Stimulated activated CD8-positive, alpha-beta memory T cell treated with anti-CD3 and anti-CD28 coated beads, Interleukin-7, amount 100 ng/mL, for 1 hour (primary cell): ENCODE data around the gene CLSTN2.

Experiments used
- DNase-seq, 2 donors: peaks; one replicate each; pipeline ENCODE4 v3.0.0-alpha.2; 2020; ENCODE audit warnings: low read depth in 2 of 2

CLSTN2 gene

GRCh38 chr3:140501061-140501769, 566.2 kb downstream of the CLSTN2 start:
- DNase-seq: no peak

GRCh38 chr3:140501770-140502364, 566.9 kb downstream of the CLSTN2 start:
- DNase-seq: no peak

GRCh38 chr3:140505213-140505612, 570.2 kb downstream of the CLSTN2 start:
- DNase-seq: no peak

GRCh38 chr3:140505876-140506275, 570.9 kb downstream of the CLSTN2 start:
- DNase-seq: no peak

GRCh38 chr3:140508550-140508949, 573.6 kb downstream of the CLSTN2 start:
- DNase-seq: no peak

- no peak for DNase-seq
Observed at GRCh38 chr3:140509534-140509933, 574.5 kb downstream of the CLSTN2 start.

GRCh38 chr3:140510303-140510861, 575.4 kb downstream of the CLSTN2 start:
- DNase-seq: no peak

GRCh38 chr3:140521751-140522445, 586.9 kb downstream of the CLSTN2 start:
- no peak for DNase-seq

GRCh38 chr3:140522653-140523380, 587.8 kb downstream of the CLSTN2 start:
- no peak for DNase-seq

- DNase-seq: no peak
Observed at GRCh38 chr3:140523600-140523999, 588.6 kb downstream of the CLSTN2 start.

- DNase-seq: no peak
Observed at GRCh38 chr3:140527156-140527555, 592.2 kb downstream of the CLSTN2 start.

- DNase-seq: no peak
Observed at GRCh38 chr3:140529096-140529495, 594.1 kb downstream of the CLSTN2 start.

- DNase-seq: no peak
Observed at GRCh38 chr3:140529558-140529957, 594.6 kb downstream of the CLSTN2 start.

- no peak for DNase-seq
Observed at GRCh38 chr3:140530131-140530530, 595.1 kb downstream of the CLSTN2 start.

GRCh38 chr3:140530603-140531002, 595.6 kb downstream of the CLSTN2 start:
- no peak for DNase-seq

- DNase-seq: no peak
Observed at GRCh38 chr3:140532793-140533330, 597.9 kb downstream of the CLSTN2 start.

GRCh38 chr3:140536926-140537726, 602.1 kb downstream of the CLSTN2 start:
- no peak for DNase-seq

- no peak for DNase-seq
Observed at GRCh38 chr3:140537727-140538082, 602.7 kb downstream of the CLSTN2 start.

GRCh38 chr3:140540262-140540661, 605.3 kb downstream of the CLSTN2 start:
- no peak for DNase-seq

- DNase-seq: no peak
Observed at GRCh38 chr3:140541975-140542653, 607.1 kb downstream of the CLSTN2 start.
